Activated CD8-positive, alpha-beta T cell treated with anti-CD3 and anti-CD28 coated beads, Interleukin-2, amount 10 ng/mL, durations not matched to agents 7 days and 5 days (primary cell): ENCODE results near the gene PALM. TPM values are rescaled to one million over a fixed set of nuclear protein-coding genes. Genes with fewer than 3 reads are reported as not detected.
A peak's percentile ranks its signal among the peaks of the same experiment; 100 is the strongest.
"Not testable (repeated sequence)": the region's sequence is repeated elsewhere in the genome, so short reads cannot be mapped to it uniquely, and the experiment has no call there.

ENCODE experiments used
- ATAC-seq: fragments of 150-1000 bp; cut with Tn5 transposase; one replicate; pipeline ENCODE4 v1.10.0; 2021; ENCODE audit warnings: moderate library complexity
- CTCF ChIA-PET: fragments of 350-600 bp; sonication (Branson Sonifier 250); formaldehyde crosslinking; loops from one replicate; lab custom pipeline; 2021; ENCODE audit warnings: antibody characterized with exemption; lab: Charles Lee
- POLR2A ChIA-PET: fragments of 350-600 bp; sonication (Branson Sonifier 250); formaldehyde crosslinking; loops from one replicate; lab custom pipeline; 2021; ENCODE audit warnings: antibody characterized with exemption; lab: Charles Lee
- DNase-seq: peaks from one replicate; pipeline ENCODE4 v3.0.0-alpha.2; 2020
- H3K27ac Mint-ChIP-seq: one replicate; pipeline ENCODE4 v1.8.0; 2021; ENCODE audit warnings: mild to moderate bottlenecking, mixed read lengths
- H3K27me3 Mint-ChIP-seq: one replicate; pipeline ENCODE4 v1.8.0; 2021; ENCODE audit warnings: low read depth, mixed read lengths
- H3K36me3 Mint-ChIP-seq: one replicate; pipeline ENCODE4 v1.8.0; 2021; ENCODE audit warnings: low read depth, mixed read lengths
- H3K4me1 Mint-ChIP-seq: one replicate; pipeline ENCODE4 v1.8.0; 2021; ENCODE audit warnings: low read depth, mixed read lengths
- H3K4me3 Mint-ChIP-seq: one replicate; pipeline ENCODE4 v1.8.0; 2021; ENCODE audit warnings: mild to moderate bottlenecking, mixed read lengths
- H3K9me3 Mint-ChIP-seq: one replicate; pipeline ENCODE4 v1.8.0; 2022; ENCODE audit warnings: mixed read lengths; ENCODE audit not compliant: insufficient read depth
- total RNA-seq, 2 experiments: library from RNA; stranded (reverse); gene quantifications; one replicate each; pipeline ENCODE4 v1.2.3, GENCODE V29; 2021

PALM gene
- total RNA-seq, 2 experiments from 2014 or later = not detected

GRCh38 chr19:741506-742131 is 32.9 kb downstream of the PALM start:
- ATAC-seq = peak; percentile 56
- H3K4me1 Mint-ChIP-seq = no peaks in the 10 kb centered on the region
- ChIA-PET CTCF (no interaction called here), POLR2A (interaction anchor here (0.6 kb wide), 1 partner anchor 38 kb away, joined by 3 read pairs; no protein-coding TSS in a partner anchor)
- H3K4me3 Mint-ChIP-seq = no peak overlapping the region
- peaks cover 2% of the 10 kb centered on the region for H3K36me3 Mint-ChIP-seq
- no peaks in the 10 kb centered on the region for H3K27me3 Mint-ChIP-seq
- no peaks in the 10 kb centered on the region for H3K9me3 Mint-ChIP-seq
- peak; percentile 24 for DNase-seq
- H3K27ac Mint-ChIP-seq = no peak overlapping the region

GRCh38 chr19:742540-743075 is 33.9 kb downstream of the PALM start:
- no peak for DNase-seq
- CTCF ChIA-PET = no interaction called here
- no peaks in the 10 kb centered on the region for H3K4me1 Mint-ChIP-seq
- no peak overlapping the region for H3K4me3 Mint-ChIP-seq
- no peaks in the 10 kb centered on the region for H3K27me3 Mint-ChIP-seq
- H3K9me3 Mint-ChIP-seq = no peaks in the 10 kb centered on the region
- no peak overlapping the region for H3K27ac Mint-ChIP-seq
- POLR2A ChIA-PET = interaction anchor here (0.6 kb wide), 1 partner anchor 39 kb away, joined by 3 read pairs; no protein-coding TSS in a partner anchor
- peaks cover 2% of the 10 kb centered on the region for H3K36me3 Mint-ChIP-seq
- ATAC-seq = no peak

GRCh38 chr19:743168-743687 is 34.5 kb downstream of the PALM start:
- DNase-seq = no peak
- Mint-ChIP-seq H3K9me3 (no peaks in the 10 kb centered on the region), H3K27ac (no peak overlapping the region), H3K4me3 (no peak overlapping the region), H3K36me3 (peaks cover 2% of the 10 kb centered on the region), H3K27me3 (no peaks in the 10 kb centered on the region), H3K4me1 (no peaks in the 10 kb centered on the region)
- ChIA-PET CTCF (no interaction called here), POLR2A (no interaction called here)
- no peak for ATAC-seq

GRCh38 chr19:745138-745537 is 36.4 kb downstream of the PALM start:
- H3K9me3 Mint-ChIP-seq, H3K27me3 Mint-ChIP-seq, DNase-seq, CTCF ChIA-PET, POLR2A ChIA-PET, H3K4me3 Mint-ChIP-seq, H3K27ac Mint-ChIP-seq, H3K36me3 Mint-ChIP-seq, ATAC-seq, H3K4me1 Mint-ChIP-seq: not testable (repeated sequence)

DNA sequence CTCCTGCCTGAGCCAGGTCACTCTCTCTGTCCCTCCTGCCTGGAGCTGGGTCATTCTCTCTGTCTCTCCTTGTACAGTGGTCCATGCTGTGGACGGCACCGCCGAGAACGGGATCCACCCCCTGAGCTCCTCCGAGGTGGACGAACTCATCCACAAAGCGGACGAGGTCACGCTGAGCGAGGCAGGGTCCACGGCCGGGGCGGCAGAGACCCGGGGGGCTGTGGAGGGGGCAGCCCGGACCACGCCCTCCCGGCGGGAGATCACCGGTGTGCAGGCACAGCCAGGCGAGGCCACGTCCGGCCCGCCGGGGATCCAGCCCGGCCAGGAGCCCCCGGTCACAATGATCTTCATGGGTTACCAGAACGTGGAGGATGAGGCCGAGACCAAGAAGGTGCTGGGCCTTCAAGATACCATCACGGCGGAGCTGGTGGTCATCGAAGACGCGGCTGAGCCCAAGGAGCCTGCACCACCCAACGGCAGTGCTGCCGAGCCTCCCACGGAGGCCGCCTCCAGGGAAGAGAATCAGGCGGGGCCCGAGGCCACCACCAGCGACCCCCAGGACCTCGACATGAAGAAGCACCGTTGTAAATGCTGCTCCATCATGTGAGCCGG is 37.6 kb downstream of the PALM start:
- H3K4me3 Mint-ChIP-seq = no peak overlapping the region
- H3K27ac Mint-ChIP-seq = no peak overlapping the region
- H3K27me3 Mint-ChIP-seq = no peaks in the 10 kb centered on the region
- DNase-seq (no peak), ATAC-seq (no peak)
- no peaks in the 10 kb centered on the region for H3K9me3 Mint-ChIP-seq
- H3K4me1 Mint-ChIP-seq = no peaks in the 10 kb centered on the region
- H3K36me3 Mint-ChIP-seq = peaks cover 2% of the 10 kb centered on the region
- POLR2A ChIA-PET = no interaction called here
- CTCF ChIA-PET = no interaction called here

- ChIA-PET POLR2A (no interaction called here), CTCF (no interaction called here)
- Mint-ChIP-seq H3K9me3 (no peaks in the 10 kb centered on the region), H3K4me3 (no peak overlapping the region), H3K27me3 (no peaks in the 10 kb centered on the region), H3K4me1 (no peaks in the 10 kb centered on the region), H3K36me3 (peaks cover 2% of the 10 kb centered on the region), H3K27ac (no peak overlapping the region)
- DNase-seq = no peak
- ATAC-seq = no peak
These were observed 38.2 kb downstream of the PALM start for GRCh38 chr19:746956-747355.

GRCh38 chr19:747432-748273 is 38.9 kb downstream of the PALM start:
- no peaks in the 10 kb centered on the region for H3K9me3 Mint-ChIP-seq
- peaks cover 2% of the 10 kb centered on the region for H3K36me3 Mint-ChIP-seq
- POLR2A ChIA-PET = no interaction called here
- no peak overlapping the region for H3K4me3 Mint-ChIP-seq
- no peak overlapping the region for H3K27ac Mint-ChIP-seq
- CTCF ChIA-PET = no interaction called here
- no peaks in the 10 kb centered on the region for H3K27me3 Mint-ChIP-seq
- H3K4me1 Mint-ChIP-seq = no peaks in the 10 kb centered on the region
- ATAC-seq (no peak), DNase-seq (no peak)

- ATAC-seq (no peak), DNase-seq (no peak)
- Mint-ChIP-seq H3K27ac (no peak overlapping the region), H3K27me3 (no peaks in the 10 kb centered on the region), H3K4me3 (no peak overlapping the region), H3K9me3 (no peaks in the 10 kb centered on the region), H3K36me3 (peaks cover 2% of the 10 kb centered on the region), H3K4me1 (no peaks in the 10 kb centered on the region)
- POLR2A ChIA-PET = no interaction called here
- CTCF ChIA-PET = no interaction called here
These were observed 39.5 kb downstream of the PALM start for GRCh38 chr19:748274-748598.

GRCh38 chr19:749811-750210 is 41.1 kb downstream of the PALM start:
- ATAC-seq = no peak
- Mint-ChIP-seq H3K27me3 (no peaks in the 10 kb centered on the region), H3K4me1 (no peaks in the 10 kb centered on the region), H3K4me3 (no peak overlapping the region), H3K27ac (no peak overlapping the region), H3K9me3 (no peaks in the 10 kb centered on the region), H3K36me3 (peaks cover 2% of the 10 kb centered on the region)
- POLR2A ChIA-PET = no interaction called here
- CTCF ChIA-PET = no interaction called here
- no peak for DNase-seq

DNA sequence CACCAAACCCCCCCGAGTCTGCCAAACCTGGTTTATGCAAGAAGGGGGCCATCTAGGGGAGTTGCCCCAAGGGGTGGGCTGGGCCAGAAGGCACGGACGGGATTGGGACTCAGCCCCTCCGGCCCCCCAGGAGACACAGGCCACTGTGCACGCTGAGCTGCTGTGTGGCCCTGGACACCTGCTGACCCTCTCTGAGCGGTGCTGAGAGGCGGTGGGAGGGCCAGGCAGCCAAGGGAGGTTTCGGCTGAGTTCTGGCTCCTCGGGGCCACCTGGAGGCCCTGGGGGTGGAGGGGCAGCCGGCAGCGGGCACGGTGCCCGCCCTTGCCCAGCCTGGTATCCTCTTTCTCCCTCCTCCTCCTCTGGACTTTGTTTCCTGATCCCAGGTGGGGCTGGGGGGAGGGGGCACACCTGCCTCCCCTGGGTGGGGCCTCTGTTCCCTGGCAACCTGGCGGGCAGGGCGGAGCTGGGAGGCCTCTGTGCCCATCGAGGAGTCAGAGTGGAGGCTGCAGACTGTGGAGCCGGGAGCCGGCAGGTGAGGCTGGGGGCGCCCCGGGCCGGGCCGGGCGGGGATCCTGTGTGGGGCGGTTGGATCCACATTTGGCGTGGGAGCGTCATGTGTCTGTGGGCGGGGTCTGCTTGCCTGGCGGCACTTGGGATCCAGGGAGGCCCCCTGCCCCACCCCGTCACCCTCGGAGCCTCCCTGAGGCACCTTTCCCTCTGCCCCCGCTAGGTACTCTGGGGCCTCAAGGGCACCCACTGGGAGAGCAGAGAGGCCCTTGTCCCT is 42.1 kb downstream of the PALM start, which contains the start of gene MISP:
TSS of gene MISP (plus strand) at position 473 of the 784 bp plus-strand sequence. CDS start 5,835 bp downstream, outside the sequence.
- ChIA-PET CTCF (no interaction called here), POLR2A (no interaction called here)
- no peak for ATAC-seq
- Mint-ChIP-seq H3K27ac (no peak within 1 kb of the TSS), H3K36me3 (peaks cover 2% of the 10 kb centered on the region), H3K4me3 (no peak within 1 kb of the TSS), H3K9me3 (no peaks in the 10 kb centered on the region), H3K4me1 (no peaks in the 10 kb centered on the region), H3K27me3 (no peaks in the 10 kb centered on the region)
- DNase-seq = no peak

DNA sequence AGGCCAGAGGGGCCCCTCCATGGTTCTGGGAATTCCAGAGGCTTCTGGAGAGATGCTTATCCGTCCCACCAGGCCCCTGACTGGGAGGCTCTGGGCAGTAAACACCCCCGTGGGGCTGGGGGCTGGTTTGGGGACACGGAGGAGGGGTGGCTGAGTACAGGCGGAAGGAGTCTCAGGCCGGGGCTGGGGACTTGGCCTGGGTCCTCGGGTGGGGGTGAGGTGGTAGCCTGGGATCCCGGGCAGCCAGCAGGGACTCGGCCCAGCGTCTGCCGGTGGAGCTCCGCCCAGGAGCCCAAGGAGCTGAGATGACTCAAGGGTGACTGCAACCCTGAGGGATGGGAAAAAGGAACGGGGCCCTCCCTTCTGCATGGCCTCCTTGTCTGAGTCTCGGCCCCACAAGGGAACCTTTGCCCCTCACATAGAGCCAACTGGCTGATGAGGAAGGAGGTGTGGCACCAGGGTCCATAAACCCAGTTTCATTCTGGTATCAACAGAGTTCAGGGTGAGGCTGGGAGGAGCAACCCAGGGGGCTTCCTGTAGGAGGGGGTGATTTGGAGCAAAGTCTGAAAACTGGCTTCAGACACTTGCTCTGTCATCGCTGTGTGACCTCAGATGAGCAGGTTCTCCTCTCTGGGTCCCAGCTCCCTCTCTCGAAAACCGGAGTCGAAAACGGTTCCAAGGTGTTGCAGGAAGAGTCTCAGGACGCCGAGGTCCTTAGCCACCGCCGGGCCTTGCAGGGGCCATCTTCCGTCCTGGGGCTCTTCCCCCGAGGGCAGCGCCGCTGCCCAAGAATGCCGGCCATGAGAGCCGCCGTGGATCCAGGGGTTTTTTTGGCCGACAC is 43.0 kb downstream of the PALM start:
- Mint-ChIP-seq H3K4me1 (no peaks in the 10 kb centered on the region), H3K36me3 (no peaks in the 10 kb centered on the region), H3K27me3 (no peaks in the 10 kb centered on the region), H3K9me3 (no peaks in the 10 kb centered on the region), H3K27ac (no peak overlapping the region), H3K4me3 (no peak overlapping the region)
- no peak for DNase-seq
- no peak for ATAC-seq
- ChIA-PET POLR2A (no interaction called here), CTCF (no interaction called here)
